Measurements from ENCODE around the gene DRAM1. TPM values are rescaled to one million over a fixed set of nuclear protein-coding genes. Genes with fewer than 3 reads are reported as not detected.

Gene DRAM1
- total RNA-seq, 3 donors from 2014 or later (not counting 1 experiment from before 2014, with no cell fraction given) = 9.8 to 10.5 (median 10.0) TPM

GRCh38 chr12:101941306-101942249 is 64.2 kb downstream of the DRAM1 start:
- H3K27me3 Mint-ChIP-seq (ENCODE audit: low read depth in 2 of 2) = peaks cover 13 to 36% of the 10 kb centered on the region in 2 donors
- no peak overlapping the region for H3K4me3 ChIP-seq (ENCODE audit: low read length)
- no peak overlapping the region for H3K27ac ChIP-seq (ENCODE audit: low read length)
- DNase-seq = no peak
- H3K9me3 Mint-ChIP-seq = no peaks in the 10 kb centered on the region
- peak in 1 of 3 donors; percentile 79 for ATAC-seq
- WGBS (ENCODE audit: insufficient coverage) = 81% methylated on average over 2 of the region's 4 CpGs
- no peak overlapping the region for H3K27ac Mint-ChIP-seq
- no peak overlapping the region for H3K4me3 Mint-ChIP-seq
- intact Hi-C loops (cut with micrococcal nuclease) = loop anchor here (10.0 kb wide), 2 partner anchors 543 to 1603 kb away; partner anchors contain the start of gene IGF1
- H3K9me3 ChIP-seq (ENCODE audit: control insufficient read depth, insufficient read depth, low read length) = no peaks in the 10 kb centered on the region
- H3K4me1 Mint-ChIP-seq = no peaks in the 10 kb centered on the region
- no peaks in the 10 kb centered on the region for H3K36me3 ChIP-seq (ENCODE audit: control insufficient read depth, insufficient read depth, low read length)
- H3K4me1 ChIP-seq (ENCODE audit: control insufficient read depth, insufficient read depth, low read length) = no peaks in the 10 kb centered on the region
- H3K36me3 Mint-ChIP-seq = no peaks in the 10 kb centered on the region
- TF ChIP-seq, protein P1, sequence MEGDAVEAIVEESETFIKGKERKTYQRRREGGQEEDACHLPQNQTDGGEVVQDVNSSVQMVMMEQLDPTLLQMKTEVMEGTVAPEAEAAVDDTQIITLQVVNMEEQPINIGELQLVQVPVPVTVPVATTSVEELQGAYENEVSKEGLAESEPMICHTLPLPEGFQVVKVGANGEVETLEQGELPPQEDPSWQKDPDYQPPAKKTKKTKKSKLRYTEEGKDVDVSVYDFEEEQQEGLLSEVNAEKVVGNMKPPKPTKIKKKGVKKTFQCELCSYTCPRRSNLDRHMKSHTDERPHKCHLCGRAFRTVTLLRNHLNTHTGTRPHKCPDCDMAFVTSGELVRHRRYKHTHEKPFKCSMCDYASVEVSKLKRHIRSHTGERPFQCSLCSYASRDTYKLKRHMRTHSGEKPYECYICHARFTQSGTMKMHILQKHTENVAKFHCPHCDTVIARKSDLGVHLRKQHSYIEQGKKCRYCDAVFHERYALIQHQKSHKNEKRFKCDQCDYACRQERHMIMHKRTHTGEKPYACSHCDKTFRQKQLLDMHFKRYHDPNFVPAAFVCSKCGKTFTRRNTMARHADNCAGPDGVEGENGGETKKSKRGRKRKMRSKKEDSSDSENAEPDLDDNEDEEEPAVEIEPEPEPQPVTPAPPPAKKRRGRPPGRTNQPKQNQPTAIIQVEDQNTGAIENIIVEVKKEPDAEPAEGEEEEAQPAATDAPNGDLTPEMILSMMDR (IDR thresholded peaks at IDR 0.05) = no peak
- no peaks in the 10 kb centered on the region for H3K27me3 ChIP-seq (ENCODE audit: control insufficient read depth, insufficient read depth, low read length)

- DNase-seq (no peak), ATAC-seq (no peak)
- Histone ChIP-seq H3K4me3 (ENCODE audit: low read length) (no peak overlapping the region), H3K9me3 (ENCODE audit: control insufficient read depth, insufficient read depth, low read length) (no peaks in the 10 kb centered on the region), H3K27ac (ENCODE audit: low read length) (no peak overlapping the region), H3K27me3 (ENCODE audit: control insufficient read depth, insufficient read depth, low read length) (no peaks in the 10 kb centered on the region), H3K4me1 (ENCODE audit: control insufficient read depth, insufficient read depth, low read length) (no peaks in the 10 kb centered on the region), H3K36me3 (ENCODE audit: control insufficient read depth, insufficient read depth, low read length) (no peaks in the 10 kb centered on the region)
- 78% methylated on average over 1 of the region's 1 CpG for WGBS (ENCODE audit: insufficient coverage)
- no peaks in the 10 kb centered on the region for H3K9me3 Mint-ChIP-seq
- H3K27me3 Mint-ChIP-seq (ENCODE audit: low read depth in 2 of 2) = peaks cover 7 to 36% of the 10 kb centered on the region in 2 donors
- intact Hi-C loops (cut with micrococcal nuclease) = loop anchor here (10.0 kb wide), 2 partner anchors 543 to 1603 kb away; partner anchors contain the start of gene IGF1
- no peaks in the 10 kb centered on the region for H3K4me1 Mint-ChIP-seq
- no peak overlapping the region for H3K4me3 Mint-ChIP-seq
- no peak overlapping the region for H3K27ac Mint-ChIP-seq
- TF ChIP-seq, protein P1 (IDR thresholded peaks at IDR 0.05) = no peak
- H3K36me3 Mint-ChIP-seq = no peaks in the 10 kb centered on the region
Measured at GRCh38 chr12:101942250-101942605, 64.8 kb downstream of the DRAM1 start.

DNA sequence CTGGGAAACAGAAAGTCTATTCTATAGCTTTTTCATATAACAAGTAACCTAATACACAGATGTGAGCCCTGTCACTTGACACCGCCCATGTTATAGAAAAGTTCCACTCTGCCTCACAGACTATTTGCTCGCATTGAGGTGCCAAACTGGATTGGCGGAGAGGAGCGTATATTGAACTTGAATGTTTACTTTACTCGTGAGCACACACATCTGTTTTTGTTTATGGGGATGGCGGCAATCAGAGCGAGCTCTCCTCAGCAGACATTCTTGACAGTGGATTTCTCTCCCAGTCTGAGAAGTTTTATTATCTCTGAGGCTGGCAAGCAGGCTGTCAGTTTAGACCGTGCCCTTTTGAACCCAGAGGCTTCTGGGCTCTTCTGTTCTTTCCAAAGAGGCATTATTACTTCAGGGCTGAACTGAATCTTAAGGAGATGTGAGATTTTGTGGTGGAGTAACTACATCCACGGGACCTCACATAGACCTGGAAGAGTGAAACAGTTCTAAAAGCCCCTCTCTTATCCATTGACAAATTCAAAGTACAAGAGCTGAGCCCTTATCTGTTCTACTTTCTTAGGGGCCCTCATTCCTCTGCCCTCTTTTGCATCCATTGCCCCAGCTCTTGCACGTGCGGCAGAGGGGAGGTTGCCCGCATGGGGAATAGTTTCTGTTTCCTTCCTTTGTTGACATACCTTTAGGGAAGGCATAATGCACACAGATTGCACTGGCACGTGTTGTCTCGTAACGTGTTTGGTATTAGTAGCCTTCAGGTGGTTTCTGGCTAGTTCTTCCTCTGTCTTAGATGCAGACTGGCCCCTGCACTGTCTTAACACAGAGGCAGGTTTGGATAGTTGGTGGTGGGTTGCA is 68.2 kb downstream of the DRAM1 start:
- intact Hi-C loops (cut with micrococcal nuclease) = loop anchor here (10.0 kb wide), 2 partner anchors 539 to 1599 kb away; partner anchors contain the start of gene IGF1
- WGBS (ENCODE audit: insufficient coverage) = 93% methylated on average over 15 of the region's 15 CpGs
- Histone ChIP-seq H3K4me1 (ENCODE audit: control insufficient read depth, insufficient read depth, low read length) (no peaks in the 10 kb centered on the region), H3K9me3 (ENCODE audit: control insufficient read depth, insufficient read depth, low read length) (no peaks in the 10 kb centered on the region), H3K36me3 (ENCODE audit: control insufficient read depth, insufficient read depth, low read length) (no peaks in the 10 kb centered on the region), H3K27me3 (ENCODE audit: control insufficient read depth, insufficient read depth, low read length) (no peaks in the 10 kb centered on the region), H3K4me3 (ENCODE audit: low read length) (no peak overlapping the region), H3K27ac (ENCODE audit: low read length) (no peak overlapping the region)
- Mint-ChIP-seq H3K4me1 (no peaks in the 10 kb centered on the region), H3K36me3 (no peaks in the 10 kb centered on the region), H3K27me3 (ENCODE audit: low read depth in 2 of 2) (peaks cover 2 to 29% of the 10 kb centered on the region in 2 donors), H3K4me3 (no peak overlapping the region), H3K27ac (no peak overlapping the region), H3K9me3 (no peaks in the 10 kb centered on the region)
- TF ChIP-seq, protein P1 (IDR thresholded peaks at IDR 0.05) = no peak
- ATAC-seq (no peak), DNase-seq (no peak)
